Measurements from ENCODE around the gene FAM120C.

Gene FAM120C

GRCh38 chrX:54134269-54134668 is 48.8 kb downstream of the FAM120C start:
- no peak for DNase-seq

GRCh38 chrX:54116391-54116790 is 66.7 kb downstream of the FAM120C start:
- DNase-seq, result no peak

- no peak for DNase-seq
Observed at GRCh38 chrX:54093571-54093970, 89.5 kb downstream of the FAM120C start.

GRCh38 chrX:54093159-54093558 is 89.9 kb downstream of the FAM120C start:
- no peak for DNase-seq

- DNase-seq, result no peak
Observed at GRCh38 chrX:54090880-54091279, 92.2 kb downstream of the FAM120C start.

- DNase-seq, result no peak
Observed at GRCh38 chrX:54089191-54089590, 93.9 kb downstream of the FAM120C start.

GRCh38 chrX:54087661-54088060 is 95.4 kb downstream of the FAM120C start:
- DNase-seq, result no peak

GRCh38 chrX:54085666-54086065 is 97.4 kb downstream of the FAM120C start:
- no peak for DNase-seq

GRCh38 chrX:54076903-54077302 is 106.2 kb downstream of the FAM120C start:
- no peak for DNase-seq

- no peak for DNase-seq
Observed at GRCh38 chrX:54074826-54075225, 108.2 kb downstream of the FAM120C start.

GRCh38 chrX:54067766-54068165 is 115.3 kb downstream of the FAM120C start:
- no peak for DNase-seq

GRCh38 chrX:54066841-54067240 is 116.2 kb downstream of the FAM120C start:
- no peak for DNase-seq

GRCh38 chrX:54064564-54064963 is 118.5 kb downstream of the FAM120C start:
- DNase-seq, result no peak

GRCh38 chrX:54063361-54063760 is 119.7 kb downstream of the FAM120C start:
- no peak for DNase-seq

GRCh38 chrX:54049801-54050200 is 133.3 kb downstream of the FAM120C start:
- DNase-seq, result no peak

- no peak for DNase-seq
Observed at GRCh38 chrX:54048412-54048811, 134.6 kb downstream of the FAM120C start.

GRCh38 chrX:54045563-54046228 is 137.4 kb downstream of the FAM120C start:
- no peak for DNase-seq

GRCh38 chrX:54044877-54045338 is 138.1 kb downstream of the FAM120C start:
- no peak for DNase-seq

GRCh38 chrX:54044126-54044876 is 138.8 kb downstream of the FAM120C start, which contains the start of gene PHF8:
PHF8 (minus strand) TSS chrX:54044473; CDS start chrX:54042728, 1,745 bp downstream.
- DNase-seq, result peak; percentile 51

- no peak for DNase-seq
Observed at GRCh38 chrX:54043541-54044125, 139.4 kb downstream of the FAM120C start.

- DNase-seq, result no peak
Observed at GRCh38 chrX:54043056-54043455, 140.0 kb downstream of the FAM120C start.

GRCh38 chrX:54042609-54043021 is 140.4 kb downstream of the FAM120C start:
- peak; percentile 40 for DNase-seq

- no peak for DNase-seq
Observed at GRCh38 chrX:54030329-54030728, 152.7 kb downstream of the FAM120C start.

All from 8988T (cell line).